NCI-H128 (cell line): ENCODE data around the gene EEF1AKMT4.

Experiments
- DNase-seq: peaks from one replicate; lab custom pipeline; 2025; ENCODE audit not compliant: unreplicated experiment; lab: John Stamatoyannopoulos, UW

EEF1AKMT4 gene

DNA sequence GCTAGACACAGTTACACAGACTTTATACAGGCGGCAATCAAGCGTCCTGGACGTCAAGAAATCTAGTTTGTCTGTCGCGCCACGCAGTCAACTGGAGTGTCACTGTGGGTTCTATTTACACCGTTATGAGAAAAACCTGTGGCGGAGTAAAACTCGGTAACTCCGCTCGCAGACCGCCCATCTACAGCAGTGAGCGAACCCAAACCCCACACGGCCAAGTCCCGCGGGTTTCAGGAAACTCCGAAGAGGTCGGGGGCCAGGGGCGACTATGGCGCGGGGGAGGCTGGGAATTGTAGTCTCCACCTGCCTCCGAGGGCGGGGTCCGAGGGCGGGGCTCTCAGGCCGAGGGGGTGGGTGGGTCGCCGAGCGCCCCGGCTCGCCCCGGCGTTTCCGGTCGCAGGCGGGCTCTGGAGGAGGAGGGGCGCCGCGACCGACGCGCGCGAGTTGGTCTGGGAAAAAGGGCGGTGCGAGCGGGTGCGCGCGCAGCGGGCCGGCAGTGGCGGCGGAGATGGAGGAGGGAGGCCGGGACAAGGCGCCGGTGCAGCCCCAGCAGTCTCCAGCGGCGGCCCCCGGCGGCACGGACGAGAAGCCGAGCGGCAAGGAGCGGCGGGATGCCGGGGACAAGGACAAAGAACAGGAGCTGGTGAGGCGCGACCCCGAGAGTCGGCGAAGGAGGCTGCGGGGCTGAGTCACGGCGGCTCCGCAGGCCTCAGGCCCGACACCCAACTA is 49.5 kb downstream of the EEF1AKMT4 start, which contains the start of gene PSMD2:
Gene PSMD2 (plus strand): TSS at position 483 of the 729 bp plus-strand sequence. CDS start 26 bp downstream, at position 509.
- DNase-seq, result peak; percentile 90

DNA sequence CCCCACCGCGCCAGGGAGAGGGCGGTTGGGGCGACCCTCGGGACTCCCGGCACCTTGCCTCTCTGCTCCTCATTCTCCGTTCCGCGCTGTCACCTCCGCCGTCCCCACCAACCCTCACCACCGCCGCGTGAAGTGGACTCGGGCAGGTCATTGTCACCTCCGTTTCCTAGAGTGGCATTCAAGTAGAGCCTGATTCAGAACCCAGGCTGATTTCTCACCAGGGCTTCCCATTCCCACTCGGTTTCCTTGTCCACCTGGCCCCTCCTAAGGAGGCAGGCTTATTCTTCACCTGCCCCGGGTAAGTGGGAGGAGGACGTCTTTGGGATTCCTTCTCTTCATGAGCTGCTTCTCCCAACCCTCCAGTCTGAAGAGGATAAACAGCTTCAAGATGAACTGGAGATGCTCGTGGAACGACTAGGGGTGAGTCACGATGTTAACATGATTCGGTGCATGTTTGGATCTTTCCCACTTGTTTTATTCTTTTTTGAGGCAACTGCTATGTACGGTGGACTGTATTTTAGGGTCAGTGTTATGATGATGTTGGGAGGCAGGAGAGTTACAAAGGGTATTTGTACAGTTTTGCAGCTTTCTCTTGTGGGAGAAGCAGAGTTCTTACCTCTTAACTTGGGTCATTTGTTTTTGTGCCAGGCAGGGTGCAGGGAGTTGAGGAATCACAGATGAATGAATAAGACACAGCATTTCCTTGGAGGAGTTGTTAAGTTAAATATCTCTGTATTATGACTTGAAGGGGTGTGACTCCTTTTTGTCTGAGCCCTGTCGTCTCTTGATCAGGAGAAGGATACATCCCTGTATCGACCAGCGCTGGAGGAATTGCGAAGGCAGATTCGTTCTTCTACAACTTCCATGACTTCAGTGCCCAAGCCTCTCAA is 50.3 kb downstream of the EEF1AKMT4 start:
- no peak for DNase-seq

DNA sequence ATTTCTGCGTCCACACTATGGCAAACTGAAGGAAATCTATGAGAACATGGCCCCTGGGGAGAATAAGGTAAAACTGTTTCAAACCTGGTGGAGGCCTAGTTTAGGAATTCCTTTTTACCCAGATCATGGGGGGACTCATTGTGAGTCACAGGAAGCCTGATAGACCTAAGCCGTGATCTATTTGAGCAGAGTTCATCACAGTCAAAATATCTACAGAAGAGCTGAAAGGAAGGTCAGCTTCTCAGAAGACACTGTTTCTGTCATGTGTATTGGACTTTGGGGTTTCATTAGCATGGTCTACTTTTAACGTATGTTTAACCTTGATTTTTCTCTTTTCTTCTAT is 50.9 kb downstream of the EEF1AKMT4 start:
- no peak for DNase-seq

DNA sequence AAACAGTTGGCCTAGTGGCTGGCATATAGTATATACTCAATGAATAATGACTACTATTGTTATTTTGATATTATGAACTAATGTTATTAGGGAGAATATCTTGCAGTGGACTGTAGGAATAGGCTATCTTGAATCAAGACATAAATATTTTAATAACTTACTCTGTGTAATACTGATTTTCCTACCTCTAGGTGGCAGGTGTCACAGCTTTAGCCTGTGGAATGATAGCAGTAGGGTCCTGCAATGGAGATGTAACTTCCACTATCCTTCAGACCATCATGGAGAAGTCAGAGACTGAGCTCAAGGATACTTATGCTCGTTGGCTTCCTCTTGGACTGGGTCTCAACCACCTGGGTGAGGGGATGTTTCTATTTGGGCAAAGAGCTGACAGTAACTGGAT is 56.1 kb downstream of the EEF1AKMT4 start:
- no peak for DNase-seq

DNA sequence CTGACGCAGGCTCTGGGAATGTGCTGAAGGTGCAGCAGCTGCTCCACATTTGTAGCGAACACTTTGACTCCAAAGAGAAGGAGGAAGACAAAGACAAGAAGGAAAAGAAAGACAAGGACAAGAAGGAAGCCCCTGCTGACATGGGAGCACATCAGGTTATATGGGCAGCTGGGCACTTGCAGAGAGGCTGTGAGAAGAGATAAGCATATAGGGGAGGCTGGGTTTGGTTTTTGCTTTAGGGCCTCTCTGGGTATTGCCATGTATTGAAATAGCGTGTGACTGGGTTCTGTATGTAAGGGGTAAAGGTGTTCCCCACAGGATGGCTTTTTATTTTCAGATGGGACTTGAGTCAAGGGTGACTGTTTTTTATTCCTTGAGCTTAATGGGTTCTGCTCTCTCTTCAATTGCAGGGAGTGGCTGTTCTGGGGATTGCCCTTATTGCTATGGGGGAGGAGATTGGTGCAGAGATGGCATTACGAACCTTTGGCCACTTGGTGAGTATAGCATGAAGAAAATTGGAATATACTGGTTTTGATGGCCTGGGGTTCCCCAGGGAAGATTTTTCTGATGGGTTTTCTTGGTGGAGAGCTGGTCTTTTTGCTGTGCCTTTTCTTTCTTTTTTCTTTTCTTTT is 57.0 kb downstream of the EEF1AKMT4 start:
- DNase-seq, result no peak

DNA sequence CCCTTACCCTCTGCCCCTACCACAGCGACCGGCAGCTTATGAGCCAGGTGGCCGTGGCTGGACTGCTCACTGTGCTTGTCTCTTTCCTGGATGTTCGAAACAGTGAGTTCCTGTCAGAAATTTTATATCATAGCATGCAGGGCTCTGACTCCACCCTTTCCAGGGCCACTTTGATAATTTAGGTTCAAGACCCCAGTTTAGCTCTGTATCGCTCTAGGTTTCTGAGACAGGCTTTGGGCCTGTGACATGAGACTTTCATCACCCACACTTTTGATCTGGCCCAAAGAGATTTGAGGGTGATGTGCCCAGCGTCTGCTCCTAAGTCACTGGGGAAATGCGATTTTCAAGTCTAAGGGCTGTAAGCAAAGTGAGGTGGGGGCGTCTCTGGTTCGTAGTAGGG is 58.4 kb downstream of the EEF1AKMT4 start:
- DNase-seq, result no peak
